C4-2B (cell line): ENCODE measurements around the gene NBEAL1.

Experiments used
- ZFX ChIP-seq: fragments of 450-650 bp; IDR thresholded peaks from 2 replicates; pipeline ENCODE4 v1.6.1; 2017
- TF ChIP-seq, protein P1 (sequence below): fragments of 450-650 bp; conservative IDR thresholded peaks from 2 replicates; pipeline ENCODE4 v1.5.1; 2017; ENCODE audit warnings: mild to moderate bottlenecking

DNA sequence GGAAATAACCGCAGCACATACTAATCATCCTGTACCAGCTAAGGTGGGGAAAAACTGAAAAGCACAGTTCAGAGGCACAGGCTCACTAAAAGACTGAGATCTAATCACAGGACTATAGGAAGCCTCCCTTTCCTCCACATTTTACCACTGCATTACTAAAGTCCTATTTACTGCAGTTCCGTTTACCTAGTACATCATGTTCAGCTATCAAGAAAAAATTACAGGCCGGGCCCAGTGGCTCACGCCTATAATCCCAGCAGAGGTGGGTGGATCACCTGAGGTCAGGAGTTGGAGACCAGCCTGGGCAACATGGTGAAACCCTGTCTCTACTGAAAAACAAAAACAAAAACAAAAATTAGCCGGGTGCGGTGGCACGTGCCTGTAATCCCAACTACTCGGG is 11.0 kb upstream of the NBEAL1 start:
- TF ChIP-seq, protein P1, sequence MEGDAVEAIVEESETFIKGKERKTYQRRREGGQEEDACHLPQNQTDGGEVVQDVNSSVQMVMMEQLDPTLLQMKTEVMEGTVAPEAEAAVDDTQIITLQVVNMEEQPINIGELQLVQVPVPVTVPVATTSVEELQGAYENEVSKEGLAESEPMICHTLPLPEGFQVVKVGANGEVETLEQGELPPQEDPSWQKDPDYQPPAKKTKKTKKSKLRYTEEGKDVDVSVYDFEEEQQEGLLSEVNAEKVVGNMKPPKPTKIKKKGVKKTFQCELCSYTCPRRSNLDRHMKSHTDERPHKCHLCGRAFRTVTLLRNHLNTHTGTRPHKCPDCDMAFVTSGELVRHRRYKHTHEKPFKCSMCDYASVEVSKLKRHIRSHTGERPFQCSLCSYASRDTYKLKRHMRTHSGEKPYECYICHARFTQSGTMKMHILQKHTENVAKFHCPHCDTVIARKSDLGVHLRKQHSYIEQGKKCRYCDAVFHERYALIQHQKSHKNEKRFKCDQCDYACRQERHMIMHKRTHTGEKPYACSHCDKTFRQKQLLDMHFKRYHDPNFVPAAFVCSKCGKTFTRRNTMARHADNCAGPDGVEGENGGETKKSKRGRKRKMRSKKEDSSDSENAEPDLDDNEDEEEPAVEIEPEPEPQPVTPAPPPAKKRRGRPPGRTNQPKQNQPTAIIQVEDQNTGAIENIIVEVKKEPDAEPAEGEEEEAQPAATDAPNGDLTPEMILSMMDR: no peak
- TF ChIP-seq ZFX: no peak
